NOMO-1 (cell line): ENCODE measurements around the gene PPP2R2D.
"Not testable (repeated sequence)": the region's sequence is repeated elsewhere in the genome, so short reads cannot be mapped to it uniquely, and the experiment has no call there.

Experiments used
- DNase-seq, 2 experiments: peaks; one replicate each; lab custom pipeline; 2025; ENCODE audit not compliant: unreplicated experiment in 2 of 2; lab: John Stamatoyannopoulos, UW

Gene PPP2R2D

DNA sequence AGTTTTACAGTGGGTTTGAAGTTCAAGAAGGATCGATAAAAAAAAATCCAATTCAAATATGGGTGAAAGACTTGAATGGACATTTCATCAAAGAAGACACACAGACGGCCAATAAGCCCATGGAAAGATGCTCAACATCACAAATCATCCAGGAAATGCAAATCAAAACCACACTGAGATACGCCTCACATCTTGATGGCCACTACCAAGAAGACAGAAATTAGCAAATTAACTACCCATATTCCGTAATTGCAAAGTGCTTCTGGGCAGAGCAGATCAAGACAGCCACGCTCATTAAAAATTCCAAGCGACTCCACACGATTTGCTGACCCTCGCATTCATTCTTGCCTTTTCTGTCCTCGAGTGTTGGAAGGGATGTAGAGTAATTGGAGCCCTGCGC lies 34.1 kb upstream of the PPP2R2D start:
- DNase-seq = no peak

DNA sequence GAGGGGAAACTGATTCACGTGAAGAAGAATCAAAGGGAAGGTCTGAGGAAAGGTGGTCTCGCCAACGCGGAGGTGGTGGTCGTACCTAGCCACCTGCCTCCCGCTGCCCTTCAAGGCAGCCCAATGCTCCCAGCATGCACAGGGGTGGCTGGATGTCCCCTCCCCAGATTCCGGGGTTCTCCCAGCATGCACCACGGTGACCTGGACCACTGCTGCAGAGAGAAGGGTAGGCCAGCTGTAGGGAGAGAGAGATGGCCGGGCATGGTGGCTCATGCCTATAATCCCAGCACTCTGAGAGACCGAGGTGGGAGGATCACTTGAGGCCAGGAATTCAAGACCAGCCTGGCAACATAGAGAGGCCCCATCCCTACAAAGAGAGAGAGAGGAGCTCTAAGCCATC lies 32.4 kb upstream of the PPP2R2D start:
- DNase-seq = no peak

DNA sequence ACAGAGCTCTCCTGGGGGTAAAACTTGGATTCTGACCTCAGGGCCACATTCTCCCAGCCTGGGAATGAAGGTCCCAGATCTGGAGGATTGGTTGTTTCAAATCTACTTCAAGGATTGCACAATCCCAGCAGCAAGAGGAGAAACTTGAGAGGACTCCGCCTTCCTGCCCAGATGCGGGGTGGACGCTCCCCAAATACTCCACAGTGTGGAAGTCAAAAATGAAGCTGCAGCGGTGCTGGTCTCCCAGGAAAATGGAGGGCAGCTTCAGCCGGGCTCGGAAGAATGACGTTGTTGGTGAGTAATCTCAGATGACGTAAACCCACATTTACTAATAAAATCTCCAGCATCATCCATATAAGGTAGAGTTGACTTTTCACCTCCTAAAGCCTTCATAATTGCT lies 31.5 kb upstream of the PPP2R2D start:
- DNase-seq = no peak

DNA sequence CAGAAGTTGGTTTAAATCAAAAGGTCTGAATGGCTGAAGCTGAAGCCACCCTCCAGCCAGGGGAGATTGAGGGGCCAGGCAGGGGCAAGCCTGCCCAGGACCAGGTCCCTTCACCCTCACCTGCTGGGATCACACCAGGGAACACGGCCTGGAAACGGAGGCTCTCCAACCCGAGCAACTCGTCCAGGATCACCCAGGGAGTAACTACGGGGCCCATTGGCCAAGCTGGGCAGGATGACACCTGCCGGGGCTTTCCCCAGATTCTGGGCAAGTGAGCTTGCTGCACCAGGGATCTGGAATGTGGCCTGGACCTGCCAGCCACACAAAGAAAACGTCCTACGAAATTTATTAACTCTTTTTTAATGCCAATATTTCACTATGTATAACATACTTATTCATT lies 30.4 kb upstream of the PPP2R2D start:
- no peak for DNase-seq

DNA sequence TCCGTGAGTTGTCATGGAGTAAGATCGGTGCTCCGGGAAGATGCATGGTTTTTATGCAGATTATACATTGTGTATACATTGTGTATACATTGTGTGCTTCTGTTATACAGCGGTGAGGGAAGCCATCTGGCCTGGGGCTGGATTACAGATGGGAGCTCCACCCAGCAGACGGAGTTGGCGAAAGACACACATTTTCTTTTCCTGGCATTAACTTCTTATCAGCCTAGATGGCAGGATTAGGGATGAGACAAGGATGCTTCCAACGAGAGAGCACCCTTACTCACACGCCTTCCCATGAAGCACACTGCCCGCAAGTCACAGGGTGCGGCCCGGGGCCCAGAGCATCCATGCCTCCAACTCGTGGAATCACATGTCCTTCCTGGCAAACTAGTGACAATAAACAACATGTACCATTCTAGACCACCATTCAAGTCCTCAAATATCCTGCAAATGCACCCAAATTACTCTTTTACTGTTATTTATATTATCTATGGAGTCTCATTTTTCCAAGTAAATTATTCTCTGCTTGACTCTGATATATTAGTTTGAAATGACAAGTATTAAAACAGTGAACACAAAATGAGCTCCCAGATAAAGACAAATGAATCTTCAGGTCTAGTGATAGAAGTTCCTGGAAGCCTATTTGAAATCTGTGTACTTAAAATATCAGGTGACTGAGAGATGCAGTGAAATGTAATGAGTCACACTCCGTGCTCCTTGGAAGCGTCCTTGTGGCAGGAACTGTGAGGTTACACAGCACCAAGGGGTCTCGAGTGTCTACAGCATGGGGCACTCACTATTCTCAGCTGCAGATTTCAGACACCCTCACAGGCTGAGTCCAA lies 29.8 kb upstream of the PPP2R2D start:
- no peak for DNase-seq

DNA sequence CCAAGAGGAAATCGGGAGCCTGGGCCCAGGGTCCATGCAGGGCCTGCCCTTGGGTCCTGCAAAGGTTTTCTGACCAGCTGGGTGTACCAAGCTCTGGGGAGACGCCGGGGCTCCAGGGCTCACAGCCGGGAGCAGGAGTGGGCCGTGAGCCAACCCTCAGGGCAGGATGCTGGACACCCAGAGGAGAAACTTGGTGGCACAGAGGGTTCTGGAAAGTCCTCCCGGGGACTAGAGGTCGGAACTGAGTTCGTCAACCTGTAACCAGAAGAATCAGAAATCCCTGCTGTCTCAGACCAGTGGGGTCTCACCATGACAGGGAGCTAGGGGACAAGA lies 29.2 kb upstream of the PPP2R2D start:
- no peak for DNase-seq

DNA sequence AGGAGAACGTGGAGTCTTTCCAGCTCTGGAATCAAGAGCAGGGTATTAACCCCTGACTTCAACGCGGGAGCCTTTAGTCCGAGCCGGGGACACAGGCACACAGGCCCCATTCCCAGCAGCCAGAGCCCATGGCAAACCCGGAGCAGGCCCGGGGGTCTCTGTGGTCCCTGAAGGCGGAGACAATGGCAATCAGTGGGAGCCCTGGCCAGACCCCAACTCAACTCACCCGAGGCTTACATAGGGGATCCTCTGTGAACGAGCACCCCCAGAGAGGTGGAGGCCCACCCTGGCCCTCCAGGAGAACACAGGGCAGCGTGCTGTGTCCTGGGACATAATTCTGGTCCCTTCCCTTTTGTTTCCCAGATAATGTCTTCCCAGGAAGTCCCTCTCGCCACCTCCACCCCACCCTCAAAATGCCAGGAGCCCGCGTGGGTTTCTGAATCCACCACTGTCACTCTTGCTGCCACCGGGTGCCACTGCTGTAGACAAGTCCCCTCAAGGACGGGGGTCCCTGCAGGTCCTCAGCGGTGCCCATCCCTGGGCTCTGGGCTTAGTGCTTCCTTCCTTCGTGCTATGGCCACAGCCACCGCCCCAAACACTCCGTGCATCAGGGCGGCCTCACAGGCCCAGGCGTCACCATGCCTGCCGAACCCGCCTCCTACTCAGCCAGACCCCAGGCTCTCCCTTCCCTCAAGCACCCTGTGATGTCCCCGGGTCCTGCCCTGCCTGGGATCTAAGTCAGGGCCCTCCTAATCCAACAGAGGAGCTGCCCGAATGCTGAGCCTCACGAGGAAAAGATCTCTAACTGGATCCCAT lies 28.6 kb upstream of the PPP2R2D start:
- DNase-seq = no peak

DNA sequence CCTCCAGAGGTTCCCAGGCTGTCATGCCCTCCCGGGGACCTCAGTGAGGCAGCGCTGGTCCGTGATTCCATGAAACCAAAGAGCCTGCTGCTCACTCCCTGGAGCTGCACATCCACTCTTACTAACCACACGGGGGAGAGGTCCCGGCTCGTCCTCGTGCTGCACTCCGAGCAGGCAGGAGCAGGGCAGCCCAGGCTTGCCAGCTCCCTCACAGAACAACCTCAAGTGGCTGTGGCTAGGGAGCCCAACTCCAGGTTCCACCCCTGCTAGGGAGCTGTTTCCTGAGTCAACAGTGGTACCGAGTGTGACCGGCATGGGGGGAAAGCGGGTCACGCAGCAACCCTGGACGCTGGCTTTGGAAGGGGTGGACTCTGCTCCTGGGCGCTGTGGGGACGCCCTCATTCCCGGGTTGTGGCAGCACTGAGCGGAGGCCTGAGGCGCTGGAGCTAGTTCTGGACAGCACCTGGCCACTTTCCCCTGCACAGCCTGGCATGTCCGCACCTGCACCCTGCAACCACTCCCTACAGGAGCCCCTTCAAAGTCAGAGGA lies 27.9 kb upstream of the PPP2R2D start:
- no peak for DNase-seq

DNA sequence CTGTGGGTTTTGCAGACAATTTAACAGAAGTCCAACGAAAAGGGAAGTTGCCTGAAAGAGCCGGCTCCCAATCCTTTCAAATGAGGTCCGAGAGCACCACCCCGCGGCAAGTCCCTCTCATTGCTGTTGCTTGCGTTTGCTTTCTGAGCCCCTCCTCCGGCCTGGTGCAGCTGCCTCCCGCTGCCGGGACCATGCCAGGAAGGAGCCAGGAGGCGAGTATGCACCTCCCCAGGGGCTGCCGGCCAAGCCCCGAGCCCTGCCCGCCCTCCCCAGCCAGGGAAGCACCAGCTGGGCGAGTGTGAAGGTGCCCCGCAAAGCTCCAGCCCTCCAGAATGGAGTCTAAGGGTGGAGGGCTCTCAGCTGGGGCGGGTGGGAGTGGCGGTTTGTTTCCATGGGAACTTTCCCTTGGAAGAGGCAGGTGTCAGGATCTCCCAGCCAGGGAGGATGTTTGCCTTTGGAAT lies 25.8 kb upstream of the PPP2R2D start:
- DNase-seq = peak; percentile 80 to 84

DNA sequence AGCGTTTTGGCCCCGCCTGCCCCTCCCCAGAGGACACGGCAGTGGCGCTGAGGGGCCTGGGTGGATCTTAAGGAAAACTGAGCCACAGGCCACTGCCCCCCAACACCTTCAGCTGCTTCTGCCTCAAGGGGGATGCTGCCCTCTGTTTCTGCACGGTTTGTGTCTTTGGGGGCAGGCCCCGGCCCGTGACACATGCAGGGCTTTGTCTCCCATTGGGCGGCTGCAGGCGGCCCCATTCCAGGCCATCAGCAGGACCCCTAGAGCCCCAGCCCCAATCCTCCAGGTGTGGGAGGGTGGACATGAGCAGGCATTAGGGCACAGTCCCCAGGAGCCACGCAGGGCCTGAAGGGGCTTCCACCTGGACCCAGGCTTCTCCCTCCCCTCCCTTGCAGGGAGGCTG lies 25.3 kb upstream of the PPP2R2D start:
- DNase-seq = no peak

DNA sequence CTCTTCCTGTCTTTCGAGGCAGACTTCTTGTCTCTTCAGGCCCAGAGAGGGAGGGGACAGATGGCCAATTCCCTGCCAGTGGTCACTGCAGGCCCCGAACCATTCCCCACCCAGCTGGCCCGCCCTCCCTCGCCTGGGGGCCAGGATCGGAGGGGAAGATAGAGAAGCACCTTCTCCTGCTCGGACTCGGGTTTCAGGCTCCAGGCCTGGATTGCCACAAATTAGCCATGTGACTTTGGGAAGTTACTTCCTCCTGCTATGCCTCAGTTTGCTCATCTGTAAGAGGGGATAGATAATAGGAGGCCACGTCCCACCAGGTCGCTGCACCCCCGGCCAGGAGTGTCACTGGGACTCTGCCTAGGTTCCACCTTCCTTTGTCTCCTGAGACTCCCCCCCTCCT lies 24.8 kb upstream of the PPP2R2D start:
- DNase-seq = no peak

DNA sequence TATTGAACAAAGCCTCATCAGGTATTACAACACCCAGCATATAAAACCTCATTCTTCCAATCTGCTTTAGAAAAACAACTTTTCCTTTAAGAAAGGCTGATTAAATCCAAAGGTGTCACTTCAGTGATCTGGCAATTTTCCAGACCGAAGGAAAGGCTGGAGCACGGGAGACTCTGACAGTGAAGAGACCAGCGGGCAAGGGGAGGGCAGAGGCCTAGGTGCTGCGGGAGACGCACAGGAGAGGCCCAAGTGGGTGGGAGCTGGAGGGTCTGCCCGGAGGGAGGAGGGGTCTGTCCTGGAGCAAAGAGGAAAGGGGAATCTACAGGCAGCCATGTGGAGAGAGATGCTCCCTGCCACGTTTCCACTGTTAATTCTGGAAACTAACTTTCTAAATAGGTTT lies 24.3 kb upstream of the PPP2R2D start:
- no peak for DNase-seq

DNA sequence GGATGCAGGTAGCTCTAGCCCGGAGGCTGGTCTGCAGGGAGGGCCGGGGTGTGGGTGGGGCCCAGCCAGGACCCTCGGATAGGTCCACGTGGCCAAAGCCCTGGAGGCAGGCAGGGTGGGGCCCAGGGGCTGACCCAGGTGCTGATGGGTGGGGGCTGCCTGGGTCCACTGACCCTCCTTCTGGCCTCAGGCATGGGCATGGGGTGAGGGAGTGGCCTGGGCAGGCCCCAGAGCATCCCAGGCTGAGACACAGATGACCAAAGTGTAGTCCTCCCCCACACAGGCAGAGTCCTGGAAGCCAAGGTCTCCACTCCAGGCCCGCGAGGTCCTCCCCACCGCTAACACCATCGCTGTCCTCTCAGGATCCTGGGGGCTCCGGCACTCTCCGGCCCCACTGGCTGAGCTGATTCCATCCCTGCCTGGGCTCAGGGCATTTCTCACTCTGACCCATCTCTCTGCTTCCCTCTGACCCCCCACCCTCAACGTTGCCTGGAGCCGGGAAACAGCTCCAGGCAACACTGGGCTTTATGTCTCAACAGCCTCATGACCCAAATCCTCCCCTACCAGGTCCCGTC lies 20.7 kb upstream of the PPP2R2D start:
- DNase-seq = no peak

DNA sequence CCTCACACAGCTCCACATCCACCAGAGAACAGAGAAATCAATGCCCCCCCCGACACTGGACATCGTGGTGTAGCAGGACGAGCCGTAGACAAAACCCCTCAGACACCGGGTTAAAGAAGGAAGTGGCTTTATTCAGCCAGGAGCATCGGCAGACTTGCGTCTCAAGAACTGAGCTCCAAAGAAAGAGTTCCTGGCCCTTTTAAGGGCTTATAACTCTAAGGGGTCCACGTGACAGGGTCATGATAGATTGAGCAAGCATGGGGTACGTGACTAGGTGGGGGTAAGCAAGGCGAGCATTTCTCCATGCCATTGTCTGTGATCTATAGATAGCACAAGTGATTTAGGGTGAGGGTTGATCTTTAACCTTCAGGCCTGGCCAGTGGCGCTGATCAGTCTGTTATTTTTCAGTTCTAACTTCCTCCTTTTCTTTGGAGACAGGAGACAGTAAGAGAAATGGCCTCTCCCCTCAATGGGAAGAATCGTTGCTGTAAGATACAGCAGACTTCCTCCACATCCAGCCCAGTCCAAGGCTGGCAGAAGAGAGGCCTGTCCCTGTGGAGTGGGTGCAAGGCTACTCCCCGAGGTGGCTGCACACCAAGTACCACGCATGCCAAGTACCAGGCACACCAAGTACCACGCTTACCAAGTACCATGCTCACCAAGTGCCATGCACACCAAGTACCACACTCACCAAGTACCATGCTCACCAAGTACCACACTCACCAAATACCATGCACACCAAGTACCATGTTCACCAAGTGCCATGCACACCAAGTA lies 19.5 kb upstream of the PPP2R2D start:
- no peak for DNase-seq

DNA sequence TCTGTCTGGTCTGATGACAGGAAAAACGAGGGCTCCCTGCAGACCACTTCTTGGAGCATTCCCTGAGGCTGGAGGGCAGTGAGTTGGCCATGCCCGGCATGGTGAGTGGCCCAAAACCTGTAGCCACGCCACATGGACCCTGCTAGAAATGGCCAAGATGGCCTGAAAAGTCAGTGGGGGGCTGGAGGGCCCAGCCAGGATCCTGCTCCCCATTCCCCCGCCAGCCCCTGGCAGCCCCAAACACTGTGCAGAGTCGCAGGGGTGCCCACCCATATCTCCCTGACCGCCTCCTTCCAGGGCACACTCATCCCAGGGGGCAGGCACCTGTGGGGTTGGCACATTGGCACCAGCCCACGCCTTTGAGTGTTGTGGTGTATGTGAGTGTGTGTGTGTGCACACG lies 18.7 kb upstream of the PPP2R2D start:
- DNase-seq = no peak

DNA sequence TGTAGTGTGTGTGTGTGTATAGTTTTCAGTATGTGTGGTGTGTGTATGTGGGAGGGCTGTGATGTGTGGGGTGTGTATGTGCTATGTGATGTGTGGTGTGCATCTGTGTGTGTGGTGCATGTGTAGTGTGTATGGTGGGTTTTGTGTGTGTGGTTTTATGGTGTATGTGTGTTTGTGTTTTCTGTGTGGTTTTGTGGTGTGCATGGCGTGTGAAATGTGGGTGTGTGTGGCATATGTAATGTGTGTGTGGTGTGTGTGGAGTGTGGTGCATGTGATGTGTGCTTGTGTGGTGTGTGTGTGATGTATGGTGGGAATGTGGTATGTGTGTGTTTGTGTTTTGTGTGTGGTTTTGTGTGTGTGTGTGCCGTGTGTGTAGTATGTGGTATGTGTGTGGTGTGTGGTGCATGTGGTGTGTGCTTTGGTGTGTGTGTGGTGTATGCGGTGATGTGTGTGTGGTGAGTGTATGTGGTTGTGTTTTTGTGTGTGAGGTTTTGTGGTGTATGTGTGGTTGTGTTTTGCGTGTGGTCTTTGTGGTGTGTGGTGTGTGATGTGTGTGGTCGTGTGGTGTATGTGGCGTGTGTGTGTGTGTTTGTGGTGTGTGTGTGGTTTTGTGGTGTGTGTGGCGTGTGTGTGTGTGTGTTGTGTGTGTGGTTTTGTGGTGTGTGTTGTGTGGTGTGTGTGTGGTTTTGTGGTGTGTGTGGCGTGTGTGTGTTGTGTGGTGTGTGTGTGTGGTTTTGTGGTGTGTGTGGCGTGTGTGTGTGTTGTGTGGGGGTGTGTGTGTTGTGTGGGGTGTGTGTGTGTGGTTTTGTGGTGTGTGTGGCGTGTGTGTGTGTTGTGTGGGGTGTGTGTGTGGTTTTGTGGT lies 18.0 kb upstream of the PPP2R2D start:
- no peak for DNase-seq

DNA sequence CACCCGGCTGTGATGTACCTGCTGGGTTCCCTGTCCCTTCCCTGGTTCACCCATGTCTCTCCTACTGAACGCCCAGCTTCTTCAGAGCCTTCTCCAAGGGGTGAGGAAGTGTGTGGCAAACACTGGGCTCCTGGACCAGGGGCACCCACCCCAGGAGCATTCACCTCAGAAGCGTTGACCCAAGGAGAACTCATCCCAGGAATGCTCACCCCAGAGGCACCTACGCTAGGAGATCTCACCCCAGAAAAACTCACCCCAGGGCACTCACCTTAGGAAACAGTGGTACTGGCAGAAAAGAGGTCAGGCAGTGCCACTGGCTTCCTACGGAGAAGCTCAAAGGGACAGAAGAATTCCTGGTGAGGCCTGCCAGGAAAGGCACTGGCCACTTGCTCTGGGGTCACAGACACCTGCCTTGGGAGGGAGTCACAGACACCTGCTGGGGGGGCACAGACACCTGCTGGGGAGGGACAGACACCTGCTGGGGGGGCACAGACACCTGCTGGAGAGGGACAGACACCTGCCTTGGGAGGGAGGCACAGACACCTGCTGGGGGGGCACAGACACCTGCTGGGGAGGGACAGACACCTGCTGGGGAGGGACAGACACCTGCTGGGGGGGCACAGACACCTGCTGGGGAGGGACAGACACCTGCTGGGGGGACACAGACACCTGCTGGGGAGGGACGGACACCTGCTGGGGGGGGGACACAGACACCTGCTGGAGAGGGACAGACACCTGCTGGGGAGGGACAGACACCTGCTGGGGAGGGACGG lies 17.0 kb upstream of the PPP2R2D start:
- DNase-seq = not testable (repeated sequence)

DNA sequence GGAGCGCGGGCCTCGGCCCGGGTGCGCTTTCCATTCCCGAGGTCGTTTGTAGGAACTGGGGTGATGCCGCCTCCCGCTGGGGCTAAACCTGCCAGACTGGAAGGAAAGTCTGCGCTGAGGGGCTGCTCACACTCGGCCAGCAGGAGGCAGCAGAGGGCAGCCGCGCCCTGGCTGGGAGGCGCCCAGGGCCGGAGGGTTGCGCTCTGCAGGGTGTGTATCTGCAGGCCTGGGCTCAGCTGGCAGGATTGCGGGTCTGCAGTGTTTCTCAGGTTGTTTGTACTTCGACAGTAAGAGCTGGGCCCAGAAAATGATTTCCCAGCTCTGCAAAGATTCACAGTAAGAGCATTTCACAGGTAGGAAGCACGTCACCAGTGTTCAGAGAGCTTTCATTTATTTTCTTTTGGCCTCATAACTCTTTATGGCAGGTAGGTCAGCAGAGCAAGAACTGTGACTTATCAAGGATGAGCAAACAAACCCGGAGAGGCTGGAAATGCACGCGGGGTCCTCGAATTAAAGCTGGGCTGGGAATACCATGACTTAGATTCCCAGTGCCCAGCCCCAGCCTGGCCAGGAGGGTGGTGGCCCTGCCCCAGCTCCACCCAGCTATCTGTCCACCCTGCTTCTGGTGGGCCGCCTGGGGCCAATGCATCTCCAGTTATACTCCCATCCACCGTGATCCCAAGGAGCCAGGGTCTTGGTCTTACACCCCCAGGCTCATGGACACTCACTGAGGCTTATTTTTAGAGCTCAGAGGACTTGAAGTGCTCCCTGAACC lies 15.2 kb upstream of the PPP2R2D start:
- DNase-seq = peak; percentile 60 to 77
